SIG-M5 treated with dmso at 0.1 percent for 504 hours (cell line): Measurements from ENCODE around the gene RRBP1.
A peak's percentile ranks its signal among the peaks of the same experiment; 100 is the strongest.

Experiments
- DNase-seq: peaks from one replicate; lab custom pipeline; 2025; ENCODE audit not compliant: unreplicated experiment; lab: John Stamatoyannopoulos, UW

The RRBP1 gene

GRCh38 chr20:17584689-17585088 is 97.4 kb downstream of the RRBP1 start:
- no peak for DNase-seq

- no peak for DNase-seq
Measured at GRCh38 chr20:17583126-17583525, 98.9 kb downstream of the RRBP1 start.

GRCh38 chr20:17580895-17581294 is 101.1 kb downstream of the RRBP1 start:
- DNase-seq, result no peak

- no peak for DNase-seq
Measured at GRCh38 chr20:17579369-17580039, 102.5 kb downstream of the RRBP1 start.

- DNase-seq, result no peak
Measured at GRCh38 chr20:17576215-17576614, 105.8 kb downstream of the RRBP1 start.

- DNase-seq, result no peak
Measured at GRCh38 chr20:17573463-17573862, 108.6 kb downstream of the RRBP1 start.

GRCh38 chr20:17572034-17572638 is 109.9 kb downstream of the RRBP1 start:
- no peak for DNase-seq

GRCh38 chr20:17571153-17571527 is 110.9 kb downstream of the RRBP1 start:
- DNase-seq, result no peak

- DNase-seq, result peak; percentile 53
Measured at GRCh38 chr20:17570347-17571152, 111.5 kb downstream of the RRBP1 start.

- peak; percentile 85 for DNase-seq
Measured at GRCh38 chr20:17569616-17570346, 112.3 kb downstream of the RRBP1 start, which contains the start of gene DSTN. DSTN (plus strand) TSS chr20:17570075; CDS start chr20:17570209, 134 bp downstream.

- DNase-seq, result peak; percentile 44
Measured at GRCh38 chr20:17568972-17569521, 113.0 kb downstream of the RRBP1 start.

- no peak for DNase-seq
Measured at GRCh38 chr20:17568045-17568788, 113.8 kb downstream of the RRBP1 start.

- no peak for DNase-seq
Measured at GRCh38 chr20:17566345-17566744, 115.7 kb downstream of the RRBP1 start.

- no peak for DNase-seq
Measured at GRCh38 chr20:17565169-17565845, 116.7 kb downstream of the RRBP1 start.
